Duodenal mucosa (tissue), 2 donors: Measurements from ENCODE around the gene ITM2A.

Experiments
- H3K27ac ChIP-seq: one replicate; pipeline ENCODE4 v1.7.0; 2013; ENCODE audit warnings: low read depth, low read length
- H3K27me3 ChIP-seq, 2 donors: one replicate each; pipeline ENCODE4 v1.7.0; 2013; ENCODE audit warnings: low read length in 2 of 2, control low read depth in 1 of 2; ENCODE audit not compliant: insufficient read depth in 2 of 2, control insufficient read depth in 1 of 2
- H3K36me3 ChIP-seq, 2 donors: one replicate each; pipeline ENCODE4 v1.7.0; 2013; ENCODE audit warnings: low read length in 2 of 2, control low read depth in 1 of 2; ENCODE audit not compliant: insufficient read depth in 2 of 2, control insufficient read depth in 1 of 2
- H3K4me1 ChIP-seq, 2 donors: one replicate each; pipeline ENCODE4 v1.7.0; 2013; ENCODE audit warnings: low read length in 2 of 2, control low read depth in 1 of 2; ENCODE audit not compliant: insufficient read depth in 2 of 2, control insufficient read depth in 1 of 2
- H3K4me3 ChIP-seq, 2 donors: one replicate each; pipeline ENCODE4 v1.7.0; 2013; ENCODE audit warnings: low read length in 2 of 2, low read depth in 1 of 2
- H3K9ac ChIP-seq, 2 donors: one replicate each; pipeline ENCODE4 v1.7.0; 2013; ENCODE audit warnings: low read length in 2 of 2, low read depth in 1 of 2
- H3K9me3 ChIP-seq, 2 donors: one replicate each; pipeline ENCODE4 v1.7.0; 2013; ENCODE audit warnings: low read length in 2 of 2, control low read depth in 1 of 2; ENCODE audit not compliant: control insufficient read depth in 1 of 2

The ITM2A gene

DNA sequence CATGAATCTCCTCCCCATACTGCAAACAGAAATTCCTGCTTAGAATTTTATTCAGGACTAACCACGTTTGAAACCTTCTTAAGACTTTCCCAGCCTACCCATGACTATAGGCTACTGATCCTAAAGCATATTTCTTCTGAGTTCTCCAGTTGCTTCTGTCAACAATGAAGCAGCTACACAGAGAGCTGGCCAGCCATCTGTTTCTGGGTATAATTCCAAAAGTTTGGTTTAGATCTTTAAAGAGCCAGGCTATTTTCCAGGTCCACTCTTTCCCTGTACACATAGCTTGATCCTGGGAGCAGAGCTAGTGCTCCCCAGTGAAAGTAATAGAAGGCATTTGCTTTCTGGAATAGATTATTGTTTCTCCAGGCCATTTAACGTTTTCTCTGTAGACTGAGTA is 4.0 kb upstream of the ITM2A start:
- H3K27ac ChIP-seq, result no peak overlapping the region
- no peaks in the 10 kb centered on the region for H3K9me3 ChIP-seq

DNA sequence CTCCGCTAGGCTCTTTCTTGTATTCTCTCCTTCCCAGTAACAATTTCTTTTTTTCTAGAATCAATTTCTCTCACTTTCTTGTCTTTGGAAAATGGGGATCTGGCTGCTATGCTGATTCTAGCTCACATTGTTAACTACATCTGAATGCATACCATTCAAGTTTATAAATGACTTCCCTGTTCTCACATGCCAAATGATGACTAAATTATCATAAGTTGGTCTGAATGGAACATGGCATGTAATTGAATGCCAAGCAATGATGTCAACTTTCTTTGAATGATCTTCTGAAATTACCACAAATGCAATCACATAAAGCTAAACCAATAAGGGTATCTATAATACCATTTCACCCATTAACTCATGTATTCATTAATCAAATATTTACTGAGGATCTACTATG is 2.7 kb upstream of the ITM2A start:
- no peaks in the 10 kb centered on the region for H3K4me1 ChIP-seq
- H3K27ac ChIP-seq, result no peak overlapping the region
- H3K36me3 ChIP-seq, result no peaks in the 10 kb centered on the region
- no peak overlapping the region for H3K4me3 ChIP-seq
- no peaks in the 10 kb centered on the region for H3K9me3 ChIP-seq
- H3K27me3 ChIP-seq, result no peaks in the 10 kb centered on the region
- H3K9ac ChIP-seq, result no peak overlapping the region

More for the DNA sequence above, 4.0 kb upstream of the ITM2A start:
- Histone ChIP-seq H3K4me1 (no peaks in the 10 kb centered on the region), H3K4me3 (no peak overlapping the region), H3K36me3 (no peaks in the 10 kb centered on the region), H3K27me3 (no peaks in the 10 kb centered on the region), H3K9ac (no peak overlapping the region)

DNA sequence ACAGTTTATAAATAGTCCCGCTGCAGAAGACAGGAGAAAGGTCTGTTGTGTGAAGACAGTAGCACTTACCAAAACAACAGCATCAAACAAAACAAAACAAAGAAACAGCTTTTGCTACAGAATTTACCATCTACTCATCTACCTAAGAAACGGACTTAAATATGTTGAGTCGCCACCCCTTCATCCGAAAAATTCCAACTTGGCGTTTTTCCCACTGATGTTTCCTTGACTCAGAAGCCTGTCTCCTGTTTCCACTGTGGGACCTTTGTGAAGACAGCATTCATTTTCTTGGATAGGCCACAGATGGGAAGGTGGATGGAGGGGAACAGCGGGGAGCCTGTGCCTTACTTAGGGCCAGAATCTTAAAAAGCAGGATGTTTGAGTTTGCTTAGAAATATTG is 1.3 kb upstream of the ITM2A start:
- Histone ChIP-seq H3K9ac (no peak overlapping the region), H3K27ac (no peak overlapping the region), H3K36me3 (no peaks in the 10 kb centered on the region)

DNA sequence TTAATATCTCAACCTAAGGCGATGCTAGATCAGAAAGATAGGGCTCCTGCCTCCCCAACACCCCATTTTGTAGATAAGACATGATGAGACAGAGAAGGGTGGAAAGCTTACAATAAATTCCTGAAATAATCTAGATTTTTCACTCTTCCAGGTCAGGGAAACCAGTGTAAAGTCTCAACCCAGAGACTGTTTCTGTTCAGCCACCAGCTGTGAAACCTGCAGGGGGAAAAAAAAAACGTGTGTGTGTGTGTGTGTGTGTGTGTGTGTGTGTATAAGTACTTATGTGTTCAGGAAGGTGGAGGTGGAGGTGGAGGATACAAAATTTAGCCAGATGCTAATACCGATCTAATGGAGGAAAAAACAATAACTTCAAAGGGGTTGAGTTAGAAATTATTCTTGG is 773 bp upstream of the ITM2A start:
- H3K36me3 ChIP-seq, result no peaks in the 10 kb centered on the region
- H3K4me1 ChIP-seq, result no peaks in the 10 kb centered on the region
- H3K9ac ChIP-seq, result no peak overlapping the region
- no peak overlapping the region for H3K27ac ChIP-seq
- no peaks in the 10 kb centered on the region for H3K9me3 ChIP-seq
- no peaks in the 10 kb centered on the region for H3K27me3 ChIP-seq
- no peak overlapping the region for H3K4me3 ChIP-seq

More for the DNA sequence above, 1.3 kb upstream of the ITM2A start:
- H3K27me3 ChIP-seq, result no peaks in the 10 kb centered on the region
- H3K9me3 ChIP-seq, result no peaks in the 10 kb centered on the region
- no peaks in the 10 kb centered on the region for H3K4me1 ChIP-seq
- H3K4me3 ChIP-seq, result no peak overlapping the region

DNA sequence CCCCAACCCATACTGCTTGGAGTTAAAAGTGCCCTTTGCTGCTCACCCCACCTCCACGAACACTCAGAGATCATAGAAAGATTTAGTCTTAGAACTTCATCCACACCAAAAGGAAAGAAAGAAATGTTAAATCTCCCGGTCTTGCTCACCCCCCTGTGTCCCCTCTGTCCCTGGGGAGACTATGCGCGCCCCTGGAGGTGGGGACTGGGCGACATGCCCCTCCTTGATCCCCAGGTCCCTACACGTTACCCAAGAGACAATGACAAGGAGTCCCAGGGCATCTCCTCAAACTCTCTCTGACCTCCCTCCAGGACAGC is 620 bp downstream of the ITM2A start:
- H3K4me3 ChIP-seq, result peak overlapping the region; percentile 59 to 70
- no peaks in the 10 kb centered on the region for H3K9me3 ChIP-seq
- H3K27ac ChIP-seq, result no peak overlapping the region
- H3K27me3 ChIP-seq, result no peaks in the 10 kb centered on the region
- H3K4me1 ChIP-seq, result no peaks in the 10 kb centered on the region
- no peaks in the 10 kb centered on the region for H3K36me3 ChIP-seq
- peak overlapping the region; percentile 25 to 54 for H3K9ac ChIP-seq

DNA sequence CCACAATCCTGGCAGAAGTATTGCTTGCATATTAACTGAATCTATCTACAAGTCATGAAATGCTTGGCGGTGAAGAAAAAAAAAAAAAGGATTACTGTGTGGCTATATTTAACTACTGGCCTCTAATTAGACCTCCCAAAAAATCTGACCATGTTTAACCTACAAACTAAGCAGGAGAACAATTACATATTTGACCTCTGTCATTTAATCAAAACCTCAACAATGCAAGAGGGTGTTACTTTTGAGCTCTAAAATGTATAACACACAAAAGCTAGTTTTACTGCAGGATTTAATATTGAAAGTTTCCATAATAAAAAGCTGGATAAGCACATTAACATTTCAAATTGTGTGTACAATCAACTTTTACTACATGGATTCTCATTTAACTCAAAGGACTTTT is 1.5 kb downstream of the ITM2A start:
- Histone ChIP-seq H3K4me3 (peak overlapping the region in 1 of 2 donors; percentile 7), H3K27me3 (no peaks in the 10 kb centered on the region), H3K36me3 (no peaks in the 10 kb centered on the region), H3K9ac (no peak overlapping the region), H3K4me1 (no peaks in the 10 kb centered on the region), H3K27ac (no peak overlapping the region), H3K9me3 (no peaks in the 10 kb centered on the region)

DNA sequence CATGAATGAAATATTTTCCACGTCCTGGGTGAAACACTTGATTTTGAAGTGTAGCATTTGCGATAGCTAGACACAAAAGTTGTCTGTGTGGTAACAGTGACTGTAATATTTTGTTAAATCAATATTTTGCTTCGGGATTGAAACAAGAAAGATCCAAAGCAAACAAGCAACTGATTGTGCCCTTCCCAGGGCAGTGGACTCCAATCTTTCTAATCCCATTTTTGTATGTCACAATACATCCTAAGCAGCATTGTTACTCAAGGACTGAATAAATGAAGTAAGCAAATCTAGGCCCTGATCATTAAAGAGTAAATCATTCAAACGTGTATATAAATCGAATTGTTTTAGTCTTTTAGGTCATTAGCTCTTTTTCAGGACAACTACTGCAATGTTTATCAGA is 2.8 kb downstream of the ITM2A start:
- no peak overlapping the region for H3K9ac ChIP-seq
- no peaks in the 10 kb centered on the region for H3K27me3 ChIP-seq
- no peaks in the 10 kb centered on the region for H3K4me1 ChIP-seq
- H3K4me3 ChIP-seq, result no peak overlapping the region
- no peaks in the 10 kb centered on the region for H3K36me3 ChIP-seq
- no peak overlapping the region for H3K27ac ChIP-seq
- no peaks in the 10 kb centered on the region for H3K9me3 ChIP-seq

DNA sequence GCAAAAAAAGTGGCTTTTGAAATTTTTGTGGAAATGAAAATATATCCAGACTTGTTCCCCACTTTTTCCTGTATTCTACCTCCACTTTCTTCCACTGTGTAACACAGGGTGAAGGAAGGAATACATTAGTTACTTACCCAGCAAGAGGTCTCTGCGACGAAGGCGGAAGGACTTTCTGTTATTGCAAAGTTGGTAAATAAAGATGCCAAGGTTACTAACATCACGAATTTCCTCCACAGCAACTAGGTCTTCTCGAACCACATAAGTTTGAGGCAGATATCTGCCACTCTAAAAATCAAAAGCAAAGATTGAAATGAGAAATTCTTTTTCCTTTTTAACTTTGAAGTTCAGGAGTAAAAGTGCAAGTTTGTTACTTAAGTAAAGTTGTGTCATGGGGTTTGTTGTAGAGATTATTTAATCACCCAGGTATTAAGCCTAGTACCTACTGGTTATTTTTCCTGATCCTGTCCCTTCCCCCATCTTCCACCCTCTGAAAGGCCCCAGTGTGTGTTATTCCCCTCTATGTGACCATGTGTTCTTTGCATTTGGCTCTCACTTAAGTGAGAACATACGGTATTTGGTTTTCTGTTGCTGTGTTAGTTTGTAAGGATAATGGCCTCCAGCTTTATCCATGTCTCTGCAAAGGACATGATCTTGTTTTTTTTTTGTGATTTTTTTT is 5.8 kb downstream of the ITM2A start:
- Histone ChIP-seq H3K27ac (no peak overlapping the region), H3K9ac (no peak overlapping the region), H3K4me3 (no peak overlapping the region), H3K4me1 (no peaks in the 10 kb centered on the region), H3K9me3 (no peaks in the 10 kb centered on the region), H3K27me3 (no peaks in the 10 kb centered on the region), H3K36me3 (no peaks in the 10 kb centered on the region)

DNA sequence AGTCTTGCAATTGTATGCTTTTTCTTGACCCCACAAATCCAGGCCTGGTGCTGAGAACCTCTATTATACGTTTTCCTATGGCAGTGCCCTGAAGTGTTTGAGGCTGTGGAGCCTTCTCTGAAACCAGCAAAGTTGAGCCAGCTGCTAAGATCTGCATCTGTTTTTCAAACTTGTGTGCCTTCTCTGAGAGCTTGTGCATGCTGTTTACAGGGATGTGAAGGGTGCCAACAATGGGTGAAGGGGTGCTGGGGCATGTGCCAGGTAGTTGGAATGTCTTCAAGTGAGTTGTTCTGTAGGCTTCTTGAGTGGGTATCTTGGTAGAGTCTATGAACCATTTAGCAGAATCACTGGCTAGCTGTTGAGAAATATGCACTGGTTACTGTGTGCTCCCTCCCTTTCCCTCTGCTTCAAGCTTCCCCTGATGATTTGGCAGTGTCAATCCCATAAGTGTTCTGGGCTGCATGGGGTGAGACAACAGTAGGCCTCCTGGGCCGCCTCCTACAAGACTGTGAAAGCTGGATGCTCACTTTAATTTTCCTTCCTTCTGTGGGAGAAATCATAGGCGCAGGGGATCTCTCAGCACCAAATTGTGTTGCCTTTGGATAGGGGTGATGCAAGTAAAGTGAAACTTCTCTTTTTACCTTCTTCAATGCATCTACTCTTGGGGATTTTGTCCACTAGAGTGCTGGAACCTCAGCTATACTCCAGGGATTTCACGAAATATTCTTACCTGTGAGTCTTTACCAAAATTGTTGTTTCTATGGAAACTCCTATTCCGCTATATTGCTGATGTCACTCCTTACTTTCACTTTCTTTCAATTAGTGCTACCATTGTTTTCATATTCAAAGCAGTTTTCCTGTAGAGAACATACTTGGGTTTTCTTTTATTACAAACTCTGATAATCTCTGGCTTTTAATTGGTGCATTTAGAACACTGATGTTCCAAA is 30.0 kb downstream of the ITM2A start:
- Histone ChIP-seq H3K36me3 (no peaks in the 10 kb centered on the region), H3K9me3 (no peaks in the 10 kb centered on the region), H3K4me3 (no peak overlapping the region), H3K27ac (no peak overlapping the region), H3K4me1 (no peaks in the 10 kb centered on the region), H3K27me3 (no peaks in the 10 kb centered on the region), H3K9ac (no peak overlapping the region)

DNA sequence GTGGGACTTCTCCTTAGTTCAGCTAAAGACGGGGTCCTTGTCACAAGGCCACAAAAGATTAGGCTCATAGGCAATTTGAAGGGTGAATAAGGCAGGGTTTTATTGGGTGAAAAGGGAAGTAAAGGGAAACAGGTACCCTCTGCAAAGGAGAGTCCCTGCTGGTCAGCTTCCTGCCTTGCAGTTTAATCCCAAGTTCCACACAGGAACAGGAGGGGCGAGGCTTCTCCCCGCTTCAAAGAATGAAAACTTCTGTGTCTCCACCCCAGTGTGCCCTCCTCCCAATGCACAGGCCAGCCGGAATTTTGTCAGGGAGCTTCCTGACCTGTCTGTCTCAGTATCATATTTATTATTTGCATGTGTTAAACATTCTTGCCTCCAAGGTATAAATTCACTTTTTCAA is 37.1 kb downstream of the ITM2A start:
- no peak overlapping the region for H3K4me3 ChIP-seq
- no peaks in the 10 kb centered on the region for H3K4me1 ChIP-seq
- H3K27me3 ChIP-seq, result no peaks in the 10 kb centered on the region
- no peaks in the 10 kb centered on the region for H3K9me3 ChIP-seq
- no peaks in the 10 kb centered on the region for H3K36me3 ChIP-seq
- no peak overlapping the region for H3K27ac ChIP-seq
- H3K9ac ChIP-seq, result no peak overlapping the region
